B cell (primary cell): ENCODE results near the gene SKAP1.

Experiments
- CTCF ChIP-seq: fragments of 200-600 bp; IDR thresholded peaks from one replicate; pipeline ENCODE4 v1.8.0; 2022; ENCODE audit warnings: antibody characterized with exemption, mild to moderate bottlenecking
- EZH2 ChIP-seq: IDR thresholded peaks from 2 replicates; pipeline ENCODE4 v1.6.1; 2012; ENCODE audit warnings: borderline replicate concordance, low read depth, mild to moderate bottlenecking, moderate library complexity, low read length; ENCODE audit not compliant: insufficient read depth, poor library complexity, severe bottlenecking

- no peak for TF ChIP-seq CTCF
- TF ChIP-seq EZH2 = no peak
These were observed 94.7 kb downstream of the SKAP1 start for GRCh38 chr17:48335146-48335784.
